ENCODE results near the gene FAF2. TPM values are rescaled to one million over a fixed set of nuclear protein-coding genes. Genes with fewer than 3 reads are reported as not detected.
A peak's percentile ranks its signal among the peaks of the same experiment; 100 is the strongest.

The FAF2 gene
- total and polyA plus RNA-seq, 3 donors from 2014 or later = 53.9 to 57.6 (median 55.0) TPM

GRCh38 chr5:176529116-176529740 is 81.0 kb downstream of the FAF2 start:
- WGBS, 2 donors = 93% methylated on average over 12 to 24 of the region's 26 CpGs
- no peak for TF ChIP-seq POLR2A (IDR thresholded peaks at IDR 0.05)
- TF ChIP-seq, protein P1, sequence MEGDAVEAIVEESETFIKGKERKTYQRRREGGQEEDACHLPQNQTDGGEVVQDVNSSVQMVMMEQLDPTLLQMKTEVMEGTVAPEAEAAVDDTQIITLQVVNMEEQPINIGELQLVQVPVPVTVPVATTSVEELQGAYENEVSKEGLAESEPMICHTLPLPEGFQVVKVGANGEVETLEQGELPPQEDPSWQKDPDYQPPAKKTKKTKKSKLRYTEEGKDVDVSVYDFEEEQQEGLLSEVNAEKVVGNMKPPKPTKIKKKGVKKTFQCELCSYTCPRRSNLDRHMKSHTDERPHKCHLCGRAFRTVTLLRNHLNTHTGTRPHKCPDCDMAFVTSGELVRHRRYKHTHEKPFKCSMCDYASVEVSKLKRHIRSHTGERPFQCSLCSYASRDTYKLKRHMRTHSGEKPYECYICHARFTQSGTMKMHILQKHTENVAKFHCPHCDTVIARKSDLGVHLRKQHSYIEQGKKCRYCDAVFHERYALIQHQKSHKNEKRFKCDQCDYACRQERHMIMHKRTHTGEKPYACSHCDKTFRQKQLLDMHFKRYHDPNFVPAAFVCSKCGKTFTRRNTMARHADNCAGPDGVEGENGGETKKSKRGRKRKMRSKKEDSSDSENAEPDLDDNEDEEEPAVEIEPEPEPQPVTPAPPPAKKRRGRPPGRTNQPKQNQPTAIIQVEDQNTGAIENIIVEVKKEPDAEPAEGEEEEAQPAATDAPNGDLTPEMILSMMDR (IDR thresholded peaks at IDR 0.05) = no peak
- no peak for DNase-seq
- Histone ChIP-seq H3K27me3 (no peaks in the 10 kb centered on the region), H3K4me3 (no peak overlapping the region), H3K27ac (no peak overlapping the region), H3K4me1 (peaks cover 39% of the 10 kb centered on the region), H3K9me3 (no peaks in the 10 kb centered on the region), H3K36me3 (ENCODE audit: low read depth, missing control alignments) (no peaks in the 10 kb centered on the region)
- intact Hi-C loops (cut with DNase I; ENCODE audit: low total_unique reads) = no loop called here

DNA sequence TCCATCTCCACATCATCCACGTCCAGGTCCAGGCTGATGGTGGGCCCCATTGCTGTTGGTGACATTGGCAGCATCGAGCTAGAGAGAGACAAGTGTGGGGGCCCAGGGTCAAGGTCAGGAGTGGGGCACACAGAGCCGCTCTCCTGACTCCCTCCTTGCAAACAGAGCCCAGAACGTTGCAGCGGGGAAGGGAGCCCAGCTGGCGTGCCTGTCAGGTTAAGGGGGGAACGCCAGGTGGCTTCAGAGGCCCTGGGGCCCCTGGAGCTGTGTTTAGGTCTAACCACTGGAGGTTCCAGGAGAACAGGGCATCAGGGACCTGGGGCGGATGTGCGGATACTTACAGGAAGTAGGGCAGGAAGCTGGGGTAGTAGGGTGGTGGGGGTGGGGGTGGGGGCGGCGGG is 81.6 kb downstream of the FAF2 start:
- H3K36me3 ChIP-seq (ENCODE audit: low read depth, missing control alignments) = no peaks in the 10 kb centered on the region
- intact Hi-C loops (cut with DNase I; ENCODE audit: low total_unique reads) = loop anchor here (10.0 kb wide), 1 partner anchor 115 kb away; the partner anchor contains the start of gene CLTB
- WGBS, 2 donors = 82 to 88% methylated on average over 6 to 11 of the region's 11 CpGs

DNA sequence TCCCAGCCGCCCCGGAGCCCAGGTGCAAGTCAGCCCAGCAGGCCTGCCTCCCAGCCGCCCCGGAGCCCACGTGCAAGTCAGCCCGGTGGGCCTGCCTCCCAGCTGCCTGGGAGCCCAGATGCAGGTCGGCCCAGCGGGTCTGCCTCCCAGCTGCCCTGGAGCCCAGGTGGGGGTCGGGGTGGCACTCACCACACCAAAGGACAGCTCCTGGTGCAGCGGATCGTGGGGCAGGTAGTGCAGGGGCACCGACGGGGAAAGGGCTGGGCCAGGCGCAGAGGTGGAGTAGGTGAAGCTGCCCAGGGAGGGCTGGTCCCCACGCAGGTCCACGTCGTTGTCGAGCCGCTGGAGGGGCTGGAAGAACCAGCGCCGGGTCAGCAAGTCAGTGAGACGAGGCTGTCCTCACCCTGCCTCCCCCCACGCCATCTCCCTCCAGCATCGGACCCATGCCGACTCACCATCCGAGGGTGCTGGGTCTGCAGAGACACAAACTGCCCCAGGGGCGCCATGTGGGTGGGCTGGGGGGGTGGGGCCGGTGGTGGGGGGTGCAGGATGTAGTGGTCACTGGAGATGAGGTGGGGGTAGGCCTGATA is 82.3 kb downstream of the FAF2 start:
- no peak for DNase-seq
- no peak for TF ChIP-seq POLR2A (IDR thresholded peaks at IDR 0.05)
- TF ChIP-seq, protein P1 (IDR thresholded peaks at IDR 0.05) = no peak
- Histone ChIP-seq H3K9me3 (no peaks in the 10 kb centered on the region), H3K36me3 (ENCODE audit: low read depth, missing control alignments) (no peaks in the 10 kb centered on the region), H3K4me1 (peaks cover 52% of the 10 kb centered on the region), H3K4me3 (no peak overlapping the region), H3K27me3 (no peaks in the 10 kb centered on the region), H3K27ac (no peak overlapping the region)
- intact Hi-C loops (cut with DNase I; ENCODE audit: low total_unique reads) = loop anchor here (10.0 kb wide), 1 partner anchor 116 kb away; the partner anchor contains the start of gene CLTB
- WGBS, 2 donors = 65 to 78% methylated on average over 4 to 28 of the region's 28 CpGs

More for the DNA sequence above, 81.6 kb downstream of the FAF2 start:
- Histone ChIP-seq H3K27ac (no peak overlapping the region), H3K27me3 (no peaks in the 10 kb centered on the region), H3K9me3 (no peaks in the 10 kb centered on the region), H3K4me3 (no peak overlapping the region), H3K4me1 (peaks cover 44% of the 10 kb centered on the region)
- no peak for TF ChIP-seq POLR2A (IDR thresholded peaks at IDR 0.05)
- TF ChIP-seq, protein P1 (IDR thresholded peaks at IDR 0.05) = no peak
- no peak for DNase-seq

DNA sequence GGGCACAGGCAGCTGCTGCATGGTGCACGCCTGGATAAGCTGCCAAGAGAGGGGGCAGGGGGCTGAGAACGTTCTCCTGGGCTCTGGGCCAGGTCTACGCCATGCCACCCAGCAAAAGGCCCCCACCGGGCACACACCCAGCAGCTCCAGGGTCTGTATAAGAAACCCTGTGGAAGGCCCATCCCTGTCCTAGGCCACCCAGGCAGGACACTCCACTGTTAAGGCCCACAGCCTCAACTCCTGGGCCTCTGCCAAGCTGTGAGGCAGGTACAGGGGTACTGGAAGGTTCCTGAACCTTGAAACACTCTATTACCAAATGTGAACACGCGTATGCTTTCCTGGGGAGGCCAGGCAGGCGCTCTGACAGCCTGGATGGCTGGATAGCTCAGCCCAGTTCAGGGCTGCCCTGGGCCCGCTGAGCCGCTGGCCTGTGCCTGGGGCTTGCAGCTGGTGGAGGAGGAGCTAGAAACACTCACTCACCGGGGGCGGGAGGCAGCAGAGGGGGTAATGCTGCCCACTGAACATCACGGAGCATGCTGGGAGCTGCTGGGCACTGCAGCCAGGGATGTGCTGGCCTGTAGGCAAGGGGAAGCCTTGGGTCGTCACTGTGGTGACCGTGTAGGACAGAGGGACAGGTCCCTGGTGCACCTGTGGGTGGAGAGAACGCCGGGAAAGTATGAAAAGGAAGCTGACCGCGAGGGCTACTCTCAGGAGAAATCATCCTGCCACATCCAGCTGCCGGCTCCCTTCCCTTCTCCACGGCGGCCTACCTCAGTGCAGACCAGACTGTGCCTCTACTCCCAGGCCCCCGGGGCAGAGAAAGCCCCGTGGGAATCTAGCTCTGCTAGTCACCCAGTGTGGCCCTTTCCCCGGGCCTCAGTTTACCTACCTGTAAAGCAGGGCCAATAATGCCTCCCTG is 83.1 kb downstream of the FAF2 start:
- TF ChIP-seq, protein P1 (IDR thresholded peaks at IDR 0.05) = no peak
- TF ChIP-seq POLR2A (IDR thresholded peaks at IDR 0.05) = no peak
- Histone ChIP-seq H3K36me3 (ENCODE audit: low read depth, missing control alignments) (no peaks in the 10 kb centered on the region), H3K27ac (no peak overlapping the region), H3K27me3 (no peaks in the 10 kb centered on the region), H3K9me3 (no peaks in the 10 kb centered on the region), H3K4me3 (no peak overlapping the region), H3K4me1 (peaks cover 56% of the 10 kb centered on the region)
- intact Hi-C loops (cut with DNase I; ENCODE audit: low total_unique reads) = loop anchor here (10.0 kb wide), 1 partner anchor 116 kb away; the partner anchor contains the start of gene CLTB
- DNase-seq = peak; percentile 46
- 34 to 51% methylated on average over 18 to 24 of the region's 24 CpGs for WGBS, 2 donors
